Activated CD4-positive, alpha-beta T cell treated with anti-CD3 and anti-CD28 coated beads, Interleukin-2, amount 10 ng/mL, durations not matched to agents 24 days and 14 days (primary cell): ENCODE results near the gene SLC9A1. TPM values are rescaled to one million over a fixed set of nuclear protein-coding genes. Genes with fewer than 3 reads are reported as not detected.

Experiments used
- DNase-seq: peaks from one replicate; pipeline ENCODE4 v3.0.0; 2022
- H3K27ac Mint-ChIP-seq: one replicate; pipeline ENCODE4 v1.8.0; 2022; ENCODE audit warnings: mild to moderate bottlenecking, mixed read lengths
- H3K27me3 Mint-ChIP-seq: one replicate; pipeline ENCODE4 v1.8.0; 2022; ENCODE audit warnings: mixed read lengths
- H3K36me3 Mint-ChIP-seq: one replicate; pipeline ENCODE4 v1.8.0; 2022; ENCODE audit warnings: low read depth, mild to moderate bottlenecking, mixed read lengths
- H3K4me1 Mint-ChIP-seq: one replicate; pipeline ENCODE4 v1.8.0; 2021; ENCODE audit warnings: mixed read lengths
- H3K4me3 Mint-ChIP-seq: one replicate; pipeline ENCODE4 v1.8.0; 2022; ENCODE audit warnings: mild to moderate bottlenecking, moderate library complexity, mixed read lengths
- H3K9me3 Mint-ChIP-seq: one replicate; pipeline ENCODE4 v1.8.0; 2021; ENCODE audit warnings: mixed read lengths
- intact Hi-C: fragments of 100-400 bp; cut with micrococcal nuclease; formaldehyde crosslinking; loops from one replicate; pipeline ENCODE4 v1.15.1; 2023
- total RNA-seq: library from RNA; stranded (reverse); gene quantifications from 2 replicates; pipeline ENCODE4 v1.2.3, GENCODE V29; 2022

The SLC9A1 gene
- total RNA-seq, 1 donor from 2014 or later, result 27.1 TPM

DNA sequence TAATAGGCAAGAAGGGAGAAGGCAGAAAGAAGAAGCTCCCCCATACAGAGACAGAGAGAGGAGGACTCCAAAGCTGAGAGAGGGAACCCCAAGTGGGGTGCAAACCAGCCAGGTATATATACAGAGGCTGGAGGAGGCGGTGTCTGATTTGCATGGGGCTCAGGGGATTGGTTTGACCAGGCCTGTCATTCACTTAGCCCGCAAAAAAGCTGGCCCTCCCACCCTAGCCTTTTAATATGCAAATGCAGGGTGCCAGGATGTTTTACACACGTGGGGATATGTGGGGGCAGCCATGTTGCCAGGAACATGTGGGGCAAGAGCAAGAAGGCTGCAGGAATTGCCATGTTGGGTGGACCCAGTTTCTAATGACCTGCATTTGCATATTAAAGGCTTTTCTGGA is 105.3 kb downstream of the SLC9A1 start:
- Mint-ChIP-seq H3K27me3 (no peaks in the 10 kb centered on the region), H3K4me3 (no peak overlapping the region), H3K27ac (no peak overlapping the region), H3K4me1 (peaks cover 15% of the 10 kb centered on the region), H3K36me3 (no peaks in the 10 kb centered on the region), H3K9me3 (no peaks in the 10 kb centered on the region)
- DNase-seq, result no peak
- intact Hi-C loops, result loop anchor here (5.0 kb wide), 1 partner anchor 52 kb away; no protein-coding TSS in a partner anchor

DNA sequence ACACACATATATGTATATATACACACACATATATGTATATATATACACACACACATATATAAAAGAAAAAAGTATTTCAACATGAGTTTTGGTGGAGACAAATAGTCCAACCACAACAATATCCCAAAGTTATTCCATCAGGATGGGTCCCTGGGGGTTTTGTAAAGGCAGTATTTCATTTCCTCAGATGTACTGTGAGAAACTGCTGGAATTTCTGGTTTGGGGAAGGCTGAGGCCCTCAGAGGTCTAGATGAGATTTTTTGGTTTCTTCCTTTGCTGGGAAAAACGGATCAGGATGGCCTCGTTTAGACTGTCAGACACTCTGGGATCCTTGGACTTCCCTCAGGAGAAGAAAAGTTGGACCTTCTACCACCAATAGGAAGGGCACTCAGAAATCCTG is 105.8 kb downstream of the SLC9A1 start:
- Mint-ChIP-seq H3K4me1 (peaks cover 18% of the 10 kb centered on the region), H3K36me3 (no peaks in the 10 kb centered on the region), H3K9me3 (no peaks in the 10 kb centered on the region), H3K27me3 (no peaks in the 10 kb centered on the region), H3K27ac (no peak overlapping the region), H3K4me3 (no peak overlapping the region)
- intact Hi-C loops, result loop anchor here (5.0 kb wide), 1 partner anchor 52 kb away; no protein-coding TSS in a partner anchor
- DNase-seq, result no peak

Other genes starting within 250 kb of the SLC9A1 start
- not detected in 2 replicates for gene NR0B2, start 241.2 kb downstream of the SLC9A1 start, total RNA-seq
- gene NUDC, start 233.4 kb downstream of the SLC9A1 start, total RNA-seq, result 169 and 171 TPM in 2 replicates
- not detected in 2 replicates for gene KDF1, start 194.7 kb downstream of the SLC9A1 start, total RNA-seq
- 1.3 and 2.2 TPM in 2 replicates for gene TRNP1, start 161.4 kb downstream of the SLC9A1 start, total RNA-seq
- not detected in 2 replicates for gene TENT5B, start 142.3 kb downstream of the SLC9A1 start, total RNA-seq
- 17.4 and 18.2 TPM in 2 replicates for gene WDTC1, start 79.5 kb upstream of the SLC9A1 start, total RNA-seq
- gene TMEM222, start 167.0 kb upstream of the SLC9A1 start, total RNA-seq, result 39.6 and 41.4 TPM in 2 replicates
- gene SYTL1, start 186.9 kb upstream of the SLC9A1 start, total RNA-seq, result 29.7 and 29.8 TPM in 2 replicates
- gene MAP3K6, start 211.8 kb upstream of the SLC9A1 start, total RNA-seq, result 13.2 and 14.7 TPM in 2 replicates
- gene FCN3, start 219.7 kb upstream of the SLC9A1 start, total RNA-seq, result not detected in 2 replicates
- not detected in 2 replicates for gene CD164L2, start 228.2 kb upstream of the SLC9A1 start, total RNA-seq
- gene GPR3, start 237.5 kb upstream of the SLC9A1 start, total RNA-seq, result 3.3 TPM in 2 replicates